GM19238 (cell line): Measurements from ENCODE around the gene ZNF710.
A peak's percentile ranks its signal among the peaks of the same experiment; 100 is the strongest.

Experiments
- DNase-seq: peaks from one replicate; pipeline ENCODE4 v3.0.0; 2011; ENCODE audit warnings: low spot score; ENCODE audit not compliant: insufficient read length

The ZNF710 gene

DNA sequence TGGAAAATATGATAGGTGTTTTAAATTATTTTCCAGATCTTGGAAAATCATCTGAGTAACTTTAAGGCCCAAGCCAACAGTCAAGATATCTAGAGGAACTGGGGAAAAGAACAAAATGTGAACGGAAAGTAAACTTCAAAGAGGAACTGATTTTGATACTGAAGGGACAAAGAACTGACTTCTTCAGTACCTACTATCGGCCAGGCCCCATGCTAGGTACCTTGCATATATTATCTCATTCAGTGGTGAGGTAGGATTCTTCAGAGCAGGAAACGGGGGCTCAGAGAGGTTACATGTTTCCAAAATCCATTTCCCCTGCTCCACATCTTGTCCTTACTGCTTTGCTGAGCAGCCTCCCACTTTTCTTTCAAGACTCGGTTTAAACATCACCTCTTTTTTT is 9.8 kb upstream of the ZNF710 start:
- no peak for DNase-seq

DNA sequence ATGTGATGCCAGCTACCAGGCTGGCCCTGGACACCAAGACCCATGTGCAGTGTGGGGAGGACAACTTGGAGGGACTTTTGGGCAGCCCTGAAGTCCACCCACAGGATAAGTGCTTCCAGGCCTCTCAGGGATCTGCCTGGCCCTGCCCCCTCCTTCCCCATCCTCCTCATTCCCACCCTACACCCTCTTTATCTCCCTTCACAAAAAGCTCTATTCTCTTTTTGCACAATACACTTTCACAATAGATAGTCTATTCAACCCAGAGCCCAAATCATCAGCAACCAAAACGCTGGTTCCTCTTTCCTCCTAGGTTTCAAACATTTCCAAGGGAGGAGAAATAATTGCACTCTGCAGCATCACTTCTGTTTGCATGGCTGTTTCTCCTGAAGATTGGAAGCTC is 7.8 kb upstream of the ZNF710 start:
- DNase-seq = no peak

DNA sequence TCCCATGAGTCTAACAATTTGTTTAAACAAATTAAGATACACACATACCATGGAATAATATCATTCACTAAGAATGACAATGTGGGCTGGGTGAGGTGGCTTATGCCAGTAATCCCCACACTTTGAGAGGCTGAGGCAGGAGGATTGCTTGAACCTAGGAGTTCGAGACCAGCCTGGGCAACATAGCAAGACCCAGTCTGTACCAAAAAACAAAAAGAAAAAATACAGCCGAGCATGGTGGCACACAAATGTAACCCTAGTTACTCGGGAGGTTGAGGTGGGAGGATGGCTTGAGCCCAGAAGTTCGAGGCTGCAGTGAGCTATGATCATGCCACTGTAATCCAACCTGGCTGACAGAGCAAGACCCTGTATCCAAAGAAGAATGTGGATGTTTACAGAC is 4.0 kb upstream of the ZNF710 start:
- no peak for DNase-seq

DNA sequence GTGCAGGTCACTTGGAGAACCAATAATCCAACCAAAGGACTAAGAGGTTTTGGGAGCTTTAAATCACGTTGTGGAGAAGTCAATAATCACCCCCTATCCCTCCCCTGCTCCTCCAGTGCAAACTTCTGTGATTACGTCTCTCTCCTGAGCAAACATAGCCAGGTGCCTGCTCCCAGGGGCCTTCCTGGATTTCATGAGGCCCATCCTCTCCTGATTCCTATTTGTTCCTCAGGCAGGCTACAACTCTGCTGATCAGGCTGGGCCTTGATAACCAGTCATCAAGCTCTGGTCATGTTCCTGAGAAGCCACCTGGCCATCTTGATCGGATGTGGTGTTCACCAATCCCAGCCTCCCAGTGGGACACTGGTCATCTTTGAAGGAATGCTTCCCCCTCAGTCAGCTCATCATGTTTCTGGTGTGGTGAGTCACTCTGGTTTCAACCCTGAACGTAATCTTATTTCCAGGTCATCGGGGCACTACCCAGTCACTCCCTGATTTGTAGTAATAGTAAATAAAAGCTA is 2.9 kb upstream of the ZNF710 start:
- no peak for DNase-seq

DNA sequence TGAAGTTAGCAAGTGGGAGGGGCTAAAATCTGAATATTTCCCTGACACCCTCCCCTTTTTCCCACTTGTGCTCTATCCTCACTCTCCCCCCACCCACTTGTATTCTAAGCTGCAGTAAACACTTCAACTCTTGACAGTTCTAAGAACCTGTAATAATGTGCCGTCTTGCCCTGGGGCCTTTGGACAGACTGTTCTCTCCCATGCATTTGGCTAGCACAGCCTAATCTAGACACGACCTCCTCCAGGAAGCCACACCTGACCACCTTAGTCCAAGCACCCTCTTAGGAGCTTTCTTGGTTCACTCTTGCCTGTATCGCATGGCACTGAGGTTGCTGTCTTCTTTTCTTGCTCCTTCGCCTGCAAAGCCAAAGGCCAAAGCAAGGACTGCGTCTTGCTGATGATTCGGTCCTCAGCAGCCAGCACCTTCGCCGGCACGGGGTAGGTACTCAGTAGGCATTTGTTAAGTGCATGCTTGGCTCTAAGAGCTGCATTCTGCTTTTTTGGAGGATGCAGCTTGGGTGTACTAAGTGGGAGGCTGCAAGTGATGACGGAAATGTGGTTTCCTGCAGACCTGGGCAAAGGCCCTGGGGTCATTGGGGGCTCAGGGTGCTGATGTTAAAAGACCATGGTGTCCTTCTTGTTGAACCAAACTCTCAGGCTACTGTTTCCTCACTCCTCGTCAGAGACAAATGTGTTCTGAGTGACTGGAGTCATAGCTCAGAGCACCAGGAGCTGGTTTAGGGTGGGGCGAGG is 2.0 kb upstream of the ZNF710 start:
- no peak for DNase-seq

DNA sequence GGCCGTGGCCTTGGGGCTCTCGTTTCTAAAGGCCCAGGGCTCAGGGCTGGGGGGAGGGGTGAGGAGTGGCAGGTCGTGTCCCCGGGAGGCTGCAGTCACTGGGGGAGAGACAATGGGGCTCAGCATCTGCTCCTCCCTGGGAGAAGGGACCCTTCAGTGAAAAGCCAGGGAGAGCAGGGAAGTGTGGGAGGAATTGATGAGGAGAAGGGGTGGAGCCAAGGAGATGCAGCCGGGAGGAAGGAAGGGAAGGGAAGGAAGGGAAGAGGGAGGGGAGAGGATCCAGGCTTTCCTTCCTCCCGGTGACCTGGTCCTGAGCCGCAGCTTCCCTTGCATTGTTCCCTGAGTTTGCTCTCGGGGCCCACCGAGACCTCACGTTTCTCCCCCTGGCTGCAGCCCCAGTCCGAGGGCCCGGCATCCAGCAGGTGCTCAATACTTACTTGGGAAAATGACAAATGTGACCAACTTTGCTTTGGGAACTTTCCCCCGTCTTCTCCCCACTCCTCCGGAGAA is 1.4 kb upstream of the ZNF710 start:
- no peak for DNase-seq

DNA sequence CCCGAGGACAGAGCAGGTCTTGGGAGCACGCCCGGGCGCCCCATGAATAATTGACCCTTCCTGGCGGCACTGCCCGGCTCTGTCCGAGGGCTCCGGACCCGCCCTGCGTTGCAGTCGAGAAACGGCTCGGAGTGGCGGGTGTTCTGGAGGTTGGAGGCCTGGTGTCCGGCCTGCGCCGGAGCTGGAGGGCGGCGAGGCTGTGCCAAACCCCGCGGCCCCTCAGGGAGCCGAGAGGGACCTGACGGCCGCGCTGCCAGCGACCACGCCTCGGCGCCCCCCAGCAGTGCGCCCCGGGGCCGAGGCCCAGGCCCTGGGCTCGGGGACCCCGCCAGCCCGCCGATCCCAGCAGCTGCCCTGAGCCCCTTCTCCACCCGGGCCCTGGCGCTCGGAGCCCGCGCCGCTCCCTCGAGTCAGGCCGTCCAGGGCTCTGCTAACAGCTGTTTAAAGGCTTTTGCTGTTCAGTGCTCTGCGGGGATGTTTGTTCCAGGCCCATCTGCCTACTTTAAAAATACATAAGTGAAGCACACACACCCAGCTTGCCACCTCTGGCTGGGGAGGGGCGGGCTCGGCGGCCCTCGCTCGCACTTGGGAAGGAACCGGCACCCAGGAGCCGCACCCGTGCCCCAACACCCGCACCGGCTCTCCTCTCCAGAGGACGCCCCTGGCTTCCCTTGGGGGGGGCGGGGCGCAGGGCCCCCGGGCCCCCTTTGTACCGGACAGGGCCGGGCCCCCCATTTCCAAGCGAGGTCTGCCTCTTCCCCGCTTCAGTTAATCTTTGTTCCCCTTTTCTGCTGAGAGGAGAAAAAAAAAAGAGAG is 730 bp upstream of the ZNF710 start:
- DNase-seq = peak; percentile 53

DNA sequence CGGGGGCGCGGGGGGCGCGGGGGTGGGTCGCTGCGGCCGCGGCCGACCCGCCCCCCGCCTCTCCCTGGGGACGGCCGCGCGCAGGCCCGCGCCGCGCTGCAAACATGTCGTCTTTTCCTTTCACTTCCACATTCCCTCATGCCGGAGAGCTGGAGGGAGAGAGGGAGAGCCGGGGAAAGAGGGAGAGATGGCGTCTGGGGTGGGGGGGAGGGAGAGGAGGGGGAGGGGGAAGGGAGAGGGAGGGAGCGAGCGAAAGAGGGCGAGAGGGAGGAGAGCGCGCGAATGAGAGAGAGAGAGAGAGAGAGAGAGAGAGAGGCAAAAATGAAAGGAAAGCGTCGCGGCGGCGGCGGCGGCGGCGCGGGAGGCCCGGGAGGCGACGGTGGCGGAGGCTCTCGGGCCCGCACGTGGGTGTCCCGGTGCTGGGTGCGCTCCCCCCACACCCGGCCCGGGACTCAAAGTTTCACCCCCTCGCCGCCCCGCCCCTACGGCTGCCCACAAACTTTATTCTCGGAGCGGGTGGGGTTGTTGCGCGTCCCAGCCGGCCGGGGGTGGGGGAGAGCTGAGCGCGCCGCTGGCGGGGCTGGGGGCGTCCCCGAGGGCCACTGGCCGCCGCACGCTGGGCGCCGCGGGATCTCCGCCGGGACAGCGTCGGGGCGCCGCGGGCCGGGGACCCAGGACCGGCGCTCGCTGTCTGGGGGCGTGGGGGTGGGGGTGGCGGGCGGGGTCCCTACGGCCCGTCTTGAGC is 731 bp downstream of the ZNF710 start:
- DNase-seq = peak; percentile 75

DNA sequence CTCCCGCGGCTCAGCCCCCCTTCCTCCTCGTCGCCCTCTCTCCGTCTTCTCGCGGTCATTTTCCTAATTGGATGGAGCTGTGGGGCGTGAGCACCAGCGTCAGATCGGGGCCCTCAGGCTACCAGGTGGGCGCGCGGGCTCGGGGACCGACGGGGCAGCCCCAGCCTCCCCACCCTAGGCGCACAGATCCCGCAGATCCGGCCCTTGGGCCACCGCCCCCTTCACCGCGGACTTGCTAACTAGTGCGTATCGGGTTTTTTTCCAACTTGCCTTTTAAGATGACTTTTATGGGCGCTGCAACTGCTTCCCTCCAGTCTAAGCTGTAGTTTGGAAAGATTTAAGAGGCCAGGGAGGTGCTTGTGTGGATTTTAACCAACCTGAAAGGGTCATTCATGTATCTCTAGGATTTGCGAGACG is 1.3 kb downstream of the ZNF710 start:
- DNase-seq = no peak

DNA sequence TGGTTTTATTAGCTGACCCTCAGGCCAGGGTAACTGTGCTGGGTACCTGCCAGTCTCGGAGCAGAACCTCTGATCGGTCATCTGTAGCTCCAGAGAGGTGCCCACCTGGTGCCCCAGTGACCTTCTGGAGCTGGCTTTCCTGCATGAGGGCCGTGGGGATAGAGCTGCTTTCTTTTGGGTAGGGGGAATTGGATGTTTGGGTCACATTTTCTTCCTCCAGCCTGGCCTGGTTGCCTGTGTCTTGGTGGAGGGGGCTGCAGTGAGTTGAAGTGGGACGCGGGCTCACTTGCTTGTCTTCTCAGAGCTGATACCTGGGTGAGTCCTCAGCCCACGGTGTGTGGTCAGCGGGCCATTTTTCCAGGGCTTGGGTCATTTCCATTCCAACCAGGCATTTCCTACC is 2.6 kb downstream of the ZNF710 start:
- no peak for DNase-seq

DNA sequence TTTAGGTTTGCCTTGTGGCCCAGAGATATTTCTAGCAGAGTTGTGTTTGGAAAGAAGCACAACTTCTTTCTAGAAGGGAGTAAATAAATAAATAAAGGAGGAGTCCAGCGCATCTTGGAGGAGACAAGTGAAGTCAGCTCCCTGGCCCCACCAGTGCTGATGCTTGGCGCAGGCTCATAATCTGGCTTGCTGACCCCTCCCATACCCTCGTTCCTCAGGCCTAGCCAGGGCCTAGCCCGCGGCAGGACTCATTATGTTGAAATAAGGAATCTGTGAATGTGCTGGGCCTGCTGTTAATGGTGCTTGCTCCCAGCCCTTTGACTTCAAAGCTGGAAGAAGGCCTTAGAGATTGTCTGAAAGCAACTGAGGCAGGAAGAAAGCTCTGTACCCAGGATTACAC is 3.1 kb downstream of the ZNF710 start:
- DNase-seq = no peak

DNA sequence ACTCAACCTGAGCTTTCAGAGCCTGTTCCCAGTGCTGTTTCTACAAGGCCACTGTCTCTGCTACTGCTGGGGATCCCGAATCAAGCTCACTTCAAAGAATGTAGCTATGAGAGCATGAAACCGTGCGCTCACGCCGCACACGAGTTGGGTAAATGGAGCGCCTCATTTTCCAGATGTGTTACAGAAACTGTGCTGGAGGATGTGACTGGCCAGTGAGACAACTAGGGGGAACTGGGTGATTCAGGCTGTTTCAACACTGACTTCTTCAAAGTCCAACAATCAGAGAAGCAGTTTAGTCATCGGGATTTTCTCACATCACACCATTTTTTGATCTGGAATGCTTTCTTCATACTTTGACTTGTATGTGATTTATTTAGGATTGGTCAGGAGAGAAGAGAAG is 3.5 kb downstream of the ZNF710 start:
- DNase-seq = no peak

DNA sequence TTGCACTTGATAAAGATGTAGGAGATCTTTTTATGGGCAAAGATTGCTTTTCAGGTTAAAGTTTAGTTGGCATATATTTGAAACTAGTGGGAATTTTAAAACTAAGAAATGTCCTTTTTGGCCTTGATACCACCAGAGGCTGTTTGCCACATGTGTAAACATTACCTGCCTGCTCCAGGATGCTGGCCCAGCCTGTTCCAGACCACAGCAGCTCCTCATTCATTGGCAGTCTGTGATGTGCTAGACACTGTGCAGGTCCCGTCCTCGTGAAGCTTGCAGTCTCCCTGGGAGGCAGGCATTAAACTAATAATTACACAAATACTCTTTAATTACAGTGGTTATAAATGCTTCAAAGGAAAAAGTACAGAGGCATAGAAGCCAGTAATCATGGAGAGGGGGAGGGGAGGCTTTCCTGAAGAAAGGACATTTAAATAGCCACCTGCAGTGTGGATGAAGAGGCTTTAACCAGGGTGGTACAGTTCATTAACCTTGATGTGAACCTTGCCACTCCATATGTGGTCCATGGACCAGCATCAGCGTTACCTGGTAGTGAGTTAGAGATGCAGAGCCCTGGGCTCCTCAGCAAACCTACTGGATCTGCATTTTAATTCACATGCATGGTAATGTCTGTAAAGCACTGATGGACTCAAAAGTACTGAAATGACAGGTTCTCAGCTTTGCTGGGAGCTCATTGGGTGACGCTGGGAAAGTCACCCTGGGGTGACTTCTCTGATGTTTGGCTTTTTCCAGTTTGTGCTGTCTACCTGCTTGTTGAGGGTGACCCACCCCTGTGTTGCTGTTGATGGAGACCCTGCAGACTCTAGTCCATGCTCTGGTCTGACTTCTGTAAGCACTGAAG is 5.3 kb downstream of the ZNF710 start:
- no peak for DNase-seq

DNA sequence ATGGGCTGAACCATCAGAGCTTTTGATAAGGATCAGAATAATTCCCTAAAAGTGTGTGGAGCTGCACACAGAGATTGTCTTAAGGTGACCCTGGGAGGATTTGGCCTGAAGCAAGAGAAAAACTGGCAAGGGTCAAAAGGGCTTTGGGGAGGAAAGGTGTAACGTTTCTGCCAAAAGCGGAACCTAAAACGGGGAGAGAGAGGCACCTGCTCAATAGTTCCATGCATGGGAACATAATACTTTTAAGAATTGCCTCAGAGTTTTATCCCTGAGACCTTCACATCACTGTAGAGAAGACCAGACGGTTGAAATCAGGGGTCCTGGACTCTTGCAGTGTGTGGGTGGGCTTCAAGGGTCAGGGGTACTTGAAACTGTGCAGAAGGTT is 5.9 kb downstream of the ZNF710 start:
- no peak for DNase-seq

DNA sequence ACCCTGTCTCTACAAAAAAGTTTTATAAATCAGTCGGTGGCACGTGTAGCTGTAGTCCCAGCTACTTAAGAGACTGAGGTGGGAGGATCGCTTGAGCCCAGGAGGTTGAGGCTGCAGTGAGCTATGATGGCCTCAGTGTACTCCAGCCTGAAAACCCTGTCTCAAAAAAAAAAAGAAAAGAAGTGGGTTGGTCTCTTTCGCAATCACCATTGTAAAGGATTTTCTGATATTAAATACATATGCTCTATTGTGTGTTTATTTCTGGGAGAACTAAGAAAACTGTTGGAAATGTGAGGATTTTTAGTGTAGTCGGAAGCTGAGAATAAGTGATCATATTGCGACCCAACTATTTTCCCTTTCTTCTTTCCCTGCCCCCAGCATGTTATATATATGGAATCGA is 7.5 kb downstream of the ZNF710 start:
- no peak for DNase-seq

DNA sequence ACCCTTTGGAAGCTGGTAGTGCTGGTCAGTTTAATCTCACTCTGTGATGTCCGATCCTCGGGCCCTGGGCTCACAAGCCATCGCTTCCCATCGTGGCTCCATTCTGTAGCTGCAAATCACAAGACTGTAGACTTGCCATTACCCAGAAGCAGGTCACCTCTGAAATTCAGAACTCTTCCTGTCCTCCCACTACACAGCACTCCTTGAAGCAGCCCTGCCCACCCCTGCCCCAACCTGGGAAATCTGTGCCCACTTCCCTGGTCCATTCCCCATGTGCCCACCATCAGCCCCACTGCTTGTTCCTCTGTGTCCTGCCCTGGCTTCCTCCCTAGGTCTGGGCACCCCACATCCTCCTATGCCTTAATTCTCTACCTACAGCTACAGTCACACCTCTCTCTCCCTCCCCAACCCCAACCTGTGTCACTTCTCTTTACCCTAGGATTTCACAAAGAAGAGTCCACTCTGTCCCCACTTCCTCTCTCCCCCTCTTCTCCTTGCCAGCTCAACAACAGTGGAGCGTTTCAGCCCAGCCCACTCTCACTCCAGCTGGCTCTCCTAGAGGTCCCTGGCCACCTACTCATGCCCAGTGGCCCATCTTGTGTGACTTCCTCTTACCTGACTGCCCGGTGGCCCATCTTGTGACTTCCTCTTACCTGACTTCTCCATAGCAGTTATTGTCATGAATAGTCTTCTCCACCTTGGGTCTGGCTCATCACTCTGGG is 8.3 kb downstream of the ZNF710 start:
- no peak for DNase-seq

DNA sequence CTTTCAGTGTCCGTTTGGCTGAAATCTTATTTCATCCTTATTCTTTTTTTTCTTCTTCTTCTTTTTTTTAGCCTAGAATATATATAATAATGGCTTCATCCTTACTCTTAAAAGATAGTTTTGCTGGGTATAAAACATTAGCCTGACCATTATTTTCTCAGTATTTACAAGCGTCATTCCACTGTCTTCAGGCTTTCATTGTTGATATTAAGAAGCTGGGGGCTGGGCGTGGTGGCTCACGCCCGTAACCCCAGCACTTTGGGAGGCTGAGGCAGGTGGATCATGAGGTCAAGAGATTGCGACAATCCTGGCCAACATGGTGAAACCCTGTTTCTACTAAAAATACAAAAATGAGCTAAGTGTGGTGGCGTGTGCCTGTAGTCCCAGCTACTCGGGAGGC is 10.6 kb downstream of the ZNF710 start:
- DNase-seq = no peak

DNA sequence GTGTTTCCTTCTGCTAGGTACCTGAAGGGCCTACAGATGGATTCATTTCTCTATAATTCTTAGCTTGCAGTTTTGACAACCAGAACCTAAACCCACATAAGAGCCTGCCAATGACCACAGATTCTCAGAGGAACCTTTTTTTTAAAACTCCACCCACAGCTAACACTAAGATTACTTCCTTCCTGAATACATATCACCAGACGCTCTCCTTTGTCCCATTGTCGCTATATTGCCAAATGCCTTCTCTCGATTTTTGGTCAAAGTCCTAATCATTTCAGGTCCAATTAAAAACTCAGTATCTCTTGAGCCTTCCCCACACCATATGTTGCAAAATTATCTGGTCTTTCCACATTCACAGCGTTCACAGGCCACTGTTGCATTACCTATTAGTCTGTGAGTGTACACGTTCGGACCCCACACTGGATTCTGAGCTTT is 12.4 kb downstream of the ZNF710 start:
- DNase-seq = no peak

DNA sequence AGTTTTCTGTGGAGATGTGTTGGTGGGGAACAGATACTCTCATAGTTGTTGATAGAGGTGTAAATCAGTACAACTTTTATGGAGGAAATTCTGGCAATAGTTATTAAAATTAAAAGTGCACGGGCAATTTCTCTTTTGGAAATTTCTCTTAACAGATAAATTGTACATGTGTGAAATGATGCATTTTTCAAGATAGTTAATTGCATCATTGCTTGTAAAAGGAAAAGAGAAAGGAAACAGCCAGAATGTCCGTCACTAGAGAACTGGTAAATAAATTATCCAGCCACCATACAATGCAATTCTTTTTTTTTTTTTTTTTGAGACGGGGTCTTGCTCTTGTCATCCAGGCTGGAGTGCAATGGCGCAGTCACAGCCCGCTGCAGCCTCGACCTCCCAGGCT is 14.2 kb downstream of the ZNF710 start:
- no peak for DNase-seq

DNA sequence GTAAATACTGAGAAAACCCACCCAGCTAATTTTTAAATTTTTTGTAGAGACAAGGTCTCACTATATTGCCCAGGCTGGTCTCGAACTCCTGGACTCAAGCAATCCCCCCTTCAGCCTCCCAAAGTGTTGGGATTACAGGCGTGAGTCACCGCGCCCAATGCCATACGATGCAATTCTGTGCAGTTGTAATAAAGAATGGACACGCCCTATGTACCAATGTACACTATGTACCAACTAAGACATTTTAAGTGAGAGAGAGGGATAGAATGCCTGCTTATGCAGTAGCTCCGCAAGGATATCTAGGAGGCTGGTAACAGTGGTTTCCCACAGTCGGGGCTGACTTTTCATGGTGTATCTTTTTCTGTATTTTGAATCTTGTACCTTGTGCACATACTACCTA is 14.6 kb downstream of the ZNF710 start:
- no peak for DNase-seq
